ENCODE data around the gene TTC12.

DNA sequence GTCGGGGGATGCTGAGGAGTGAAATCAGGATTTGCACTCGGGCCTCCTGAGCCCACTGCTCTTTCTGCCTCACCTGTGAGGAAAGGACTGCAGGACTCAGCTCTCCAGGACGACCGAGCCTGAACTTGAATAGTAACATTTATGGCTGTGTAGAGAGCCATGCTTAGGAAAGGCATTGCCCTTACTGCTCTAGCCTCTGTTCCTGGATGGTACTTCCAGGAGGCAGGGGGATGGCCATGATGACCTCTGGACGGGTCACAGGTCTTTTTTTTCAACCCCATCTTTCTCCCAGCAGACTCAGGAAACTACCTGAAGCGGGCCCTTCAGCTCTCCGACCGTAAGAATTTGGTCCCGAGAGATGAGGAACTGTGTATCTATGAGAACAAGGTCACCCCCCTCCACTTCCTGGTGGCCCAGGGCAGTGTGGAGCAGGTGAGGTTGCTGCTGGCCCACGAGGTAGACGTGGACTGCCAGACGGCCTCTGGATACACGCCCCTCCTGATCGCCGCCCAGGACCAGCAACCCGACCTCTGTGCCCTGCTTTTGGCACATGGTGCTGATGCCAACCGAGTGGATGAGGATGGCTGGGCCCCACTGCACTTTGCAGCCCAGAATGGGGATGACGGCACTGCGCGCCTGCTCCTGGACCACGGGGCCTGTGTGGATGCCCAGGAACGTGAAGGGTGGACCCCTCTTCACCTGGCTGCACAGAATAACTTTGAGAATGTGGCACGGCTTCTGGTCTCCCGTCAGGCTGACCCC lies 84.5 kb downstream of the TTC12 start:
- no peak for TF ChIP-seq CTCF (IDR thresholded peaks at IDR 0.05)
- no peak for TF ChIP-seq POLR2A (IDR thresholded peaks at IDR 0.05)

All from esophagus squamous epithelium (tissue), 4 donors.